Kasumi-1 (cell line): ENCODE data around the gene PITPNC1.

Source experiments
- DNase-seq, 2 experiments: peaks; one replicate each; lab custom pipeline; 2025; lab: John Stamatoyannopoulos, UW

Gene PITPNC1

GRCh38 chr17:67434061-67434525 lies 57.0 kb downstream of the PITPNC1 start:
- DNase-seq: peak; percentile 98

GRCh38 chr17:67435122-67435521 lies 58.0 kb downstream of the PITPNC1 start:
- DNase-seq: peak; percentile 87 to 88

- no peak for DNase-seq
These were observed 58.7 kb downstream of the PITPNC1 start for GRCh38 chr17:67435786-67436185.

- no peak for DNase-seq
These were observed 59.2 kb downstream of the PITPNC1 start for GRCh38 chr17:67436233-67436632.

- no peak for DNase-seq
These were observed 61.6 kb downstream of the PITPNC1 start for GRCh38 chr17:67438667-67439066.

GRCh38 chr17:67439269-67439668 lies 62.2 kb downstream of the PITPNC1 start:
- no peak for DNase-seq

GRCh38 chr17:67440277-67441051 lies 63.4 kb downstream of the PITPNC1 start:
- DNase-seq: no peak

GRCh38 chr17:67441052-67441895 lies 64.2 kb downstream of the PITPNC1 start:
- DNase-seq: peak; percentile 77 to 87

- no peak for DNase-seq
These were observed 64.8 kb downstream of the PITPNC1 start for GRCh38 chr17:67441896-67442219.

- DNase-seq: no peak
These were observed 65.9 kb downstream of the PITPNC1 start for GRCh38 chr17:67442787-67443624.

- no peak for DNase-seq
These were observed 67.0 kb downstream of the PITPNC1 start for GRCh38 chr17:67443931-67444595.

- DNase-seq: no peak
These were observed 71.4 kb downstream of the PITPNC1 start for GRCh38 chr17:67448449-67448848.

GRCh38 chr17:67449065-67449464 lies 72.0 kb downstream of the PITPNC1 start:
- no peak for DNase-seq

- no peak for DNase-seq
These were observed 73.0 kb downstream of the PITPNC1 start for GRCh38 chr17:67449845-67450755.

GRCh38 chr17:67452681-67453554 lies 75.8 kb downstream of the PITPNC1 start:
- no peak for DNase-seq

- peak; percentile 17 to 36 for DNase-seq
These were observed 79.0 kb downstream of the PITPNC1 start for GRCh38 chr17:67456103-67456502.

- no peak for DNase-seq
These were observed 79.8 kb downstream of the PITPNC1 start for GRCh38 chr17:67456889-67457288.

- no peak for DNase-seq
These were observed 81.1 kb downstream of the PITPNC1 start for GRCh38 chr17:67458203-67458602.

GRCh38 chr17:67459985-67460384 lies 82.9 kb downstream of the PITPNC1 start:
- no peak for DNase-seq
